CD4-positive, alpha-beta T cell treated with Interleukin-4 for 1 hour (primary cell): ENCODE results near the gene MTRF1L.

Experiments used
- DNase-seq, 2 donors: peaks; one replicate each; pipeline ENCODE4 v3.0.0-alpha.2; 2020 to 2022

The MTRF1L gene, protein sequence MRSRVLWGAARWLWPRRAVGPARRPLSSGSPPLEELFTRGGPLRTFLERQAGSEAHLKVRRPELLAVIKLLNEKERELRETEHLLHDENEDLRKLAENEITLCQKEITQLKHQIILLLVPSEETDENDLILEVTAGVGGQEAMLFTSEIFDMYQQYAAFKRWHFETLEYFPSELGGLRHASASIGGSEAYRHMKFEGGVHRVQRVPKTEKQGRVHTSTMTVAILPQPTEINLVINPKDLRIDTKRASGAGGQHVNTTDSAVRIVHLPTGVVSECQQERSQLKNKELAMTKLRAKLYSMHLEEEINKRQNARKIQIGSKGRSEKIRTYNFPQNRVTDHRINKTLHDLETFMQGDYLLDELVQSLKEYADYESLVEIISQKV

DNA sequence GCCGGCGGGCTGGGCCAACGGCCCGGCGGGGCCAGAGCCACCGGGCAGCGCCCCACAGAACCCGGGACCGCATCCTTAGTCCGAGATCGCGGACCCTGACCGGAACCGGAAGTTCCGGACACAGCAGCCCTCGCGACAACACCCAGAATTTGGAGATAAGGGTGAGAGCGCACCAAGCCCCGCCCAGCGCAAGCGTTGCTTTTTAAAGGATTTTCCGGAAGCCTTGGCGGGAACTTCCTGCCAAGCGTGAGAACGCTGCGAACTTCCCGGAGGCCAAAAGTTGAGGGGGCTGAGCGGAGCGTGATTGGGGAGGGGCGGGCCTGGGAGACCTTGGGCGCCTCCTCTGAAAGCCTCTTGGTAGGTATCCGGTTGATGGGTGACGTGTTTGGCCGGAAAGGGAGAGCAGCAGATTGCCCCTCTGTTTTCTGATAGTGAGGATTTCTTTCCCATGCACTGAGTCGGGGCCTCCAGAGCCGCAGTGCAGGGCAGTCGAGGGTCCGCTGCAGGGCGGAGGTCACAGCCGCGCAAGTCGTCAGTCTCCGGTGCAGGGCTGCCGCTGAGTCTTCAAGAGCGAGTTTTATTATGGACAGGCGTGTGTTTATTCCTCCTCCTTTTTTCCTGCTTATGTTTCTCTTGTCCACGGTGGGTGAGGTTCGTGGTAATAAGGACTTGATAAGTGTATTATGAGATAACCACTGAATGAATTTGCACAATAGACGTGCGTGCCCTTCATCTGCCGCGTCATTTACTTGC is at the start of gene MTRF1L:
Gene MTRF1L (minus strand): TSS at position 97 of the 753 bp plus-strand sequence. CDS start 24 bp downstream, at position 73.
- DNase-seq, result peak; percentile 89

DNA sequence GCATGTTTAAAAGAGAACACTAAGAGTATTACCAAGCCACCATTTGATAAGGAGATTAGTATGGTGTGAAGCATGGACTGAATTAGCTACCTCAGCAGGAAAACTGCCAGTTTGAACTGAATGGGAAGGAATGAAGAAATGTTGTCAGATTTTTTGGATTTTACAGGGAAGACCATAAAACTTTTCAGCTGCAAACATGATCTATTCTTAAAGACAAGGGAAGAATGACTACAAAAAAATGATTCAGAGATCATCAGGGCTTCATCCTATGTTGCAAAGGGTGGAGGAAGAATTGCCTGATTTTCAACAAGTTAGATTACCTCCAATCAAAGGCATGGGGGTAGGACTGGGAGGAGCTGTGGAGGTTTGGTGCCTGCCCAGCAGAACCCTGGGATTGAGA is 49.3 kb upstream of the MTRF1L start:
- DNase-seq, result no peak

DNA sequence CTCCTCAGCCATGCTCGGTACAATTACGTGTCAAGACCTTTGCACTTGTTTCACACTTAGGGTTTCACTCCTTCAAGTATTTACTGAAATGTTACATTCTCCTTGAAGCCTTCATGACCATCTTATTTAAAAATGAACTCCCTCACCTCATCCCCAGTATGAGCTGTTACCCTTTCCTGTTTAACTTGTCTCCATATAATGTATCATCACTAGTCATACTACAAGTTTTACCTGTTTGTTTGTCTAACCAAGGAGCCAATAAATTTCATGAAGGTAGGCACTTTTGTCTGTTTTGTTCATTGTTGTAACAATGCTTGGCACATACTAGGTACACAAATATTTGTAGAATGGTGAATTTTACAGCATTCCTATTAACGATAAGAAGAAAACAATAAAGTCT is 46.1 kb upstream of the MTRF1L start:
- DNase-seq, result no peak

DNA sequence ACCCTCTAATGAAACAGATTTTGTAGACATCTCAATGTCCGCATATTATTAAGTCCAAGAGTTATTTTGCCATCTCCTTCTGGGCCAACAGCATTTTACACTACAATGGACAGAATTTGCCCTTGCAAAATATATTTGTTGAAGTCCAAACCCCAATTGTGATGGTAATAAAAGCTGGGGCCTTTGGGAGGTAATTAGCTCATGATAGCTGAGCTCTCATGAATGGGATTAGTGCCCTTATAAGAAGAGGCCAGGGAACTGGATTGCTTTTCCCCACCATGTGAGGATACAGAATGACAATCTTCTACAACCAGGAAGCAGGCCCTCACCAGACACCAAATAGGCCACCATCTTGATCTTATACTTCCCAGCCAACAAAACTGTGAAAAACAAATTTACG is 44.9 kb upstream of the MTRF1L start:
- DNase-seq, result no peak

DNA sequence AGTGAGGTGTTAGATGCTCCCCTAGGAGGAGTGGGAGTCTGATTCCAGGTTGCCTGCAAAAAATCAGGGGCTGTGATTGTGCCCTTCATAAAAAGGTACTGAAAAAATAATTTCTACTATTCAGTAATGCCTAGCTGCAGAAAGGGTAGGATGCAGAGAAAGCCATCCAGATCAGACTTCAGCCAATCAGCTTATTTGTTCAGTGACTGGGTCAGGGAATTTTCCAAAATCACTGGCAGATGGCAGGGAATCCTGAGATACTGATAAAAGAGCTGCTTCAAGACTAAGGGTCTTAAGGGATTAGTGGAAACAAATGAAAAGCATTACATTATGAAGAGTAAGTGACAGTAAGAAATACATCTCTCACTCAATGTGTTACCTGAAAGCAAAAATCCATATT is 42.8 kb upstream of the MTRF1L start:
- DNase-seq, result no peak

DNA sequence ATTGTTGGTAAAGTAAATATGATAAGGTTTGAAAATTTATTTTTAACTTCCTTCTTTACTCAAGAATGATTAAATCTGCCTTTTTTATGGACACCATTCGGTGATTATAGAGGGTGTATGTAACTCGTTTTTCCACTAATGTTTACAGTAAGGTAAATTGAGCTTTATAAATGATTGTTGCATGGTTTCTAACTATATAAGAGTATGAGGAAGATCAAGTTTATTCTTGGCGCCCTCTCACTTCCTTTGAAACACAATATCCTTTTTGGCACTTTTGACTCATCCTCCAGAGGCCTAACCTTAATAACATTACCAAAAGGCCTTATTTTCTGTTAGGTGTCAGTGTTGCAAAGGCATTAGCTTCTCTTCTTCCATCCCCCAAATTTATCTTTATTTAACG is 41.8 kb upstream of the MTRF1L start:
- DNase-seq, result no peak

DNA sequence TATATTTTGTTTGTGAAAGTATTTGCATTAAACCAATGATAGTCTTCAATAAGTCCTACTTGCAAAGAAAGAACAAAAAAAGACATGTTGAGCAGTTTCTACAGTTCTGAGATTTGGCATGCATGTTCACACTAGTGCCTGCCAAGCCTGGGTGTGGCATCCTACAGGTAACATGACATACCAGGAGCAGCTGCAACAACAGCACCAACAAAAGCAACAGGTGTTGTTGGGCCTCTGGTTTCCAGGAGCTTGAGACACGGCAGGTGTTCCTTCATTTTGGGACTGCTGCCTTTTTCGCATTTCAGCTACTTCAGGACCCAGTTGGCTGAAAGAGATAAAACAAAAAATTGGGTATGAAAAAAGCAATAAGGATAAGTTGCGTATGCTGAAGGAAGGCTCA is 41.2 kb upstream of the MTRF1L start:
- no peak for DNase-seq

DNA sequence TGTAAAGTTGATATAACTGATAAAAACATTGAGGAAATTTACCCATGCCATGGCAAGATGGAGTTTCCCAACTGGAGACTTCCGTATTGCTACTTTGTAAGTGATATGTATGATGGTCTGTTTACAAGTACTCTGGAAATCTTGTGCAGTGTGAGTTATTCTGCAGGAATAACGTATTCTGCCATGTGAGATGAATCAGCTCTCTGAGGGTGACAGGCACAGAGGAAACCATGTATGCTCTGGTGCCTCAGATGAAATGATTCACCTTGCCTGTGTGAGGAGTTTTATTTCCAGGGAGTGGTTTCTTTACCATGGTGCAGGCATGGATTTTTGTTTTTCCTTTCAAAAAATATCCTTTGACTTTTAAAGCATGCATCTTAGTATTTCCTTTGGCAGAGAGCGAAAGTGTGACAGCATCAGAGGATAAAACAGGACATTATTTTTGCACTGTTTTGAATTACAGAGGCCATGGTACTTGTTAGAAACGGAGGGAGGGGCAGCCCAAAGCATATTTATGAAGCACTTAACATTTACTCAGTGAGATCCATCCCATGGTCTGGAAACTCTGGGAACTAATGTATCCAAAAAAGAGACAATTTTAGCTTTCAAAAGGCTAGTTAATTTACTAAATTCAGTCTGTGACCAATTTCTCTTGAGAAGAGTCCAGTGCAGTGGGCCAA is 36.0 kb upstream of the MTRF1L start:
- no peak for DNase-seq

DNA sequence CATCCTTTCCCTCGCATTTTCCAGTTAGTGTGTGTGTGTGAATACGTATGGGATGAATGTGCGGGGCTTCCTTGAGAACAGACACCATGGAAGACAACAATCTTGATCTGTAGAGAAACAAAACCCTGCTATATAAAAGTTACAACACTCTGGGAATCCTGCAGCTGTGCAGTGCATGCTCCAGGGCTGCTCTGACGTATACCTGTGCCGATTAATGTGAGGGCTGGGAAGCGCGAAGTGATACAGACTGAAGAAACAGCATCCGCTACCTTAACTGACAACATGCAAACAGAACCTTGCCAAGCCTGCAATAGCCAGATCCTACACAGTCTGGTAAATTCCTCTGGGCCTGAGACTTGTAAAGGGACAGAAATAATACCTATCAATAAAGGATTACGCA is 31.6 kb upstream of the MTRF1L start:
- no peak for DNase-seq

DNA sequence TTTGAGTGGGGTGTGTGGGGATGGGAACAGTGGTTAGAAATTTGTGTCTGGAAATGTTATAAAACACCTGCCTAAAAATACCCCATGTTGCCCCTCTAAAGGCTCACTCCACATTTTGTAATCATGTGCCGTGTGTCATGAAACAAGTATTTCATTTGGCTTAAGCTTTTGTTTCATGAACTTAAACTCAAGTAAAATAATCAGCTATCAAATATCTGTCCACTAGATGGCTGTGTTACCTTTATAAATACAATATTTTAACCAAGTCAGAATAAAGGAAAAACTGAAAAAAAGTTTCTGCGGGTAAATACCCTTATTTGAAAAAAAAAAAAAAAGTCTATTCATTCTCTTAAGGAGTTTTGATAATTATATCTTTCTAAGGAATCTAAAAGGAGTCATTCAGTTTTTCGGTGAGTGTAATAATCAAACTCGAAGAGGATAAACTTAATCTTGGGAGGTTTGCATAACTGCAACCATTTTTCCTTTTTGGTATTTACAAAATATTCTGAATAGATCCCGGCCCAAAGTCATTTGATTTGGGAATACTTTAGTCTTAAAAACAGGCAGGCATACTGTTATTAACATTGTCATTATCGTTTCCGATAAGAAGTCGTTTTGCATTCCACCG is 29.9 kb upstream of the MTRF1L start:
- peak in 1 of 2 donors; percentile 6 for DNase-seq

DNA sequence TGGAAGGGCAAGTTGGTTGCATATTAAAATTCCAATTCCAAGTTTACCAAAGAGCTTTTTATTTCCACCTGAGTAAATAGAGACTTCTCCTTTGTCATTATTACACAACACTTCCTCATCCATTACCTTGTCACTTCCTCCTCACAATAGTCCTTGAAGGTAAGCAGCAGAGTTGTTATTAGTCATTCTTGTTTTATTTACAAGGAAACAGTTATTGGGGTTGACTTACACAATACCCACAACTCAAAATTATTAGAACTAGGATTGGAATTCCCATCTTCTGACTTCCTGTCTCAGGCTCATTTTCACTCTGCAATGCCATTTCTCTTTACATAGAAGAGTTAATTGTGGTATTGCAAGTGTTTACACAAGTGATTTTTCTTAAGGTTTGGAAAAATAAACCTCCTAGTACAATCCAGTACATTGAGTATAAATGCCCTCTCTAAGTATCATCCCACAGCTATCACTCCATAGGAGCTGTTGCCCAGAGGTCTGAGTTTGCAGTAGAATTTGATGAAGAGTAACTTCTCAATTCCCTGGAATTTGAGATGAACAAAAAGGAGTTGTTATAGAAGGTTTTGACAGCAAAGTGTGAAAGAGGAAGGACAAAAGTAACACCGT is 28.9 kb upstream of the MTRF1L start:
- no peak for DNase-seq

DNA sequence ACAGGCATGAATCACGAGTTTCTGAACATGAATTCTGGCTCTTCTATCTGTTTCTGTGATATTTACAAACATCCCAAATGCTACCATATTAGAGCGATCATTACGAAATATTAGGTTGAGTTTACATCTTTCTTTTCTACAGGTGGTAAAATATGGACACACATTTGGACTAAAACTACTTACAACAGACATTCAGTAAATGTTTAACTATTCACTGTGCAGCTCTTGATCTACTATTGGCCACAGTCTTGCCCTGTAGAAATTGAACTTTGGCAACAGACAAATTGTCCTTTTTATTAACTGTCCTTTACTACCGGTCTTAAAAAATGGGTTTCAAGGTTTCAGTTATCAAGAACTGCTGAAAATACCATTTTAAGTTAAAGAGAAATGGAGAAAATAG is 26.5 kb upstream of the MTRF1L start:
- no peak for DNase-seq

DNA sequence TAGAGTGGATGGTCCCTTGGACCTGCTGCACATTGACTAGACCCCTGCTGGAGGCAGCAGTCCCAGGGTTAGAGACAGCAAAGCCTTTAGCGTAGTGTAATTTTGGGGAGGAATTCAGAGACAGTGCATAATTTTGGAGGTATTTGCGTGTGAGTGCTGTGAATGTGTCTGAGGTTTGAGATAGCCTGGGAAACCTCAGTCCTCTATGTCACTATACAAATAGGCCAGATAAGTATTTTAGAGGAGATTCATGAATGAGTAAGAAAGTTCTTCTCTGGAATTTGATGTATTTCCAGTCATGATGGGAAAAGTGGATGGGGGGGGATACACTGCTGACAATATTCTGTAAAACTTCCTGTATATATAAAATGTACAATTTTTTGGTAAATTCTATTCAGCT is 25.8 kb upstream of the MTRF1L start:
- DNase-seq, result no peak

DNA sequence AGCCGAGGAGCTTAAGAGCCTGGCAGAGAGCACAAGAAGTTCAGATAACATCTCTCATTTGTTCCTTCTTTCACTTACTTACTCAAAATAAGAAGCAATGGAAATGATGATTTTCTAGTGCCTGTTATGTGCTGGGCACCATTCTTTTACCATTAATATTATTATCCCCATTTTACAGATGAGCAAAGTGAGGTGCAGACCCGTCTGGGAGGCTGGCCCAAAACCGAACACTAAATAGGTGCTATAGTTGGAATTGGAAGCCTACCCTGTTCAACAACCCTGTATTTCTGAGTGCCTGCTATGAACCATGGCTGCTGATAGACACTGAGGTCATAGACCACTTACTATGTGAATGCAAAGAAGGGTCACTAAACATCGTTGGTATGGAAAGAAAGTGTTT is 25.0 kb upstream of the MTRF1L start:
- DNase-seq, result no peak

DNA sequence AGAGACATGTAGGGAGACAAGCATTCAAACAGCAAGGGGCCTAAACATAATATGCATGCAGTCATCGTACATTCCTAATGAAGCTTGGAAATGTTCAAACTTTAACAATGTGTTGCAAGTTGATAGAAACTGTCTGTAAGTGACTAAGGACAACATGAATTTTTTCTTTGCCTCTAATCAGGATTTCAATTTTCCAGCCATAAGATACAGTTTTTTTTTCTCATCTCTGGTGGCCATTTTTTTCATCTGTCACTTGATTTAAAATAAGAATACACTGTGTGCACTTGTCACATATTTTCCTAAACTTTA is 22.2 kb upstream of the MTRF1L start:
- DNase-seq, result no peak

DNA sequence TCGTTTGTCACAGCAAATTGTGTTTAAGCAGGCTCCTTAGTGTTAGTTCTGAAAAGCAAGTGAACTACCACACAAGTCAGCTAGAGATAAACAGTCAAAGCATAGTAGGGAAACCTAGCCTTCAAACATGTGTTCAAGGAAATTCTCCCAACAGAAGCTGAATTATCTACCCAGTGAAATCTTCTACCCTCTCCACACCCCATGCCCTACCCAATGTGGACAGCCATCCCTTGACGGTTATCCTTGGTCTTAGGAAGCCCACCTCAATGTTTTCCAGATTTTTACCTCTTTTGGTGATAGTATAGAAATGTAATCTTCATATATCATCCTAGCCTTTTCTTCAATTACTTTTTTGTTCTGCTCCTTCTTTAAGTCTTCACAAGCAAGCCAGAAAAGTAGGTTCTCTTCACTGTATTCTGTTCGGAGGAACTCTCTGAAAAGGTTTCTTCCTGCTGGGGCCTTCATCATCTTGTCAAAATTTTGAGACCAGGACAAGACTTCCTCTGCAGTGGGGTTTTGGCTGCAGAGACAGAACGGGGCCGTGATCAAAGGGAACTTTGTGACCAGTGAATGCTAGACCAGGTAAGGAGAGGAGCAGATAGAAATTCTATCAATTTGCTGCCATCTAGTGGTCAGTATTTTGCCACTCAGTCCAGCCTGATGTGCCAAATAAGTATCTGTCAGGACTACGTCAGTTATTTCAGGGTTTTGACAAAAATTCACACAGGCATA is 21.6 kb upstream of the MTRF1L start:
- peak; percentile 41 to 71 for DNase-seq

DNA sequence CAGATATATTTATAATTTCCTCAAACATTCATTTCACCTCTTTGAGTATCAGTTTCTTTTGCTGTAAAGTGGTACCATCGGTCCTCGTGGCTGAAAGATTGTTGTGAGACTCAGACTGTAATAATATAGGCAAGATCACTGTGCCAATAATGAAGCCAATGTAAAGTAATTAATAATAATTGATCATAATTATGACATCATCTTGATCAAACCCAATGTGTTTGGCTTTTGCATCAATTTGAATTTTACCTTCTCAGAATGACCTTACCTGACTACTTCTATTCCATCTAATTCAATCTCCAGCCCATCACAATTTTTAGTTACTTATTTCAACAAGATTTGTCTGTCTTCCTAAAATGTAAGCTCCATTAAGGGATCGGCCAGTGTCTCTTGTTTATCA is 15.8 kb upstream of the MTRF1L start:
- DNase-seq, result no peak

DNA sequence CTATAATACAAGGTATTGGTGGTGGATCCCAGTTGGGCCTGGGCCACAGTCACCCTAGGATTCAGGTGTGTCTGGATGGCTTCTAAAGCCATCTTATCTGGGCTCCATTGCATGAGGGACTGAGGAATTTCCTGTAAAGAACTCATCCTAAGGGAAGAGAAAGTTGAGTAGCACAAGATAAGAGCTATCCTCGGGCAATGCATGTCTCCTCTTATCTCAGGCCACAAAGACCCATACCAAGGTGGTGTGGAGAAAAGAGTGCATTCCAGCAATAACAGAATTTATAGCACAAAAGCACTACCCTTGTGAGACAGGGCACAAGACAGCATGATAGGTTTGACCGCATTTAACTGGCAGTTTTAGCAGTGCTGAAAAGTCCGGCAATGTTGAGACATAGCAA is 14.3 kb upstream of the MTRF1L start:
- DNase-seq, result no peak

DNA sequence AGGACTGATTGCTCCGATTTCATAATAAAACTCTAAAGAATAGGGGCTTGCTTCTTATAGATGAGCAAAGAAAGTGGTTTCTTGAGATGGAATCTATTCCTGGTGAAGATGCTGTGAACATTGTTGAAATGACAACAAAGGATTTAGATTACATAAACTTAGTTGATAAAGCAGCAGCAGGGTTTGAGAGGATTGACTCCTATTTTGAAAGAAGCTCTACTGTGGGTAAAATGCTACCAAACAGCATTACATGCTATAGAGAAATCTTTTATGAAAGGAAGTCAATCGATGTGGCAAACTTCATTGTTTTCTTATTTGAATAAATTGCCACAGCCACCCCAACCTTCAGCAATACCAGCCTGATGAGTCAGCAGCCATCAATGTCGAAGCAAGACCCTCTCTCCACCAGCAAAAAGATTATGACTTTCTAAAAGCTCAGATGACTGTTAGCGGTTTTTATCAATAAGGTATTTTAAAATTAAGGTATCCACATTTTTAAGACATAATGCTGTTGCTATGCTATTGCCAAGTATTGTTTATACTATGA is 12.7 kb upstream of the MTRF1L start:
- no peak for DNase-seq

DNA sequence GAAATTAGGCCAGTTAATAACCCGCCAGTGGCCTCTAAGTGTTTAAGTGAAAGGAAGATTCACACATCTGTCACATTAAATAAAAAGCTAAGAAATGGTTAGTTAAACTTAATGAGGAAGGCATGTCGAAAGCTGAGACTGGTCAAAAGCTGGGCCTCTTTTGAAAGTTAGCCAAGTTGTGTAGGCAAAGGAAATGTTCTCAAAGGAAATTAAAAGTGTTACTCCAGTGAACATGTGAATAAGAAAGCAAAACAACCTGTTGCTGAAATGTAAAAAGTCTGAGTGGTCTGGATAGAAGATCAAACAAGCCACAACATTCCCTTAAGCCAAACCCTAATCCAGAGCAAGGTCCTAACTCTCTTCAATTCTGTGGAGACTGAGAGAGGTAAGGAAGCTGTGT is 10.9 kb upstream of the MTRF1L start:
- DNase-seq, result no peak

DNA sequence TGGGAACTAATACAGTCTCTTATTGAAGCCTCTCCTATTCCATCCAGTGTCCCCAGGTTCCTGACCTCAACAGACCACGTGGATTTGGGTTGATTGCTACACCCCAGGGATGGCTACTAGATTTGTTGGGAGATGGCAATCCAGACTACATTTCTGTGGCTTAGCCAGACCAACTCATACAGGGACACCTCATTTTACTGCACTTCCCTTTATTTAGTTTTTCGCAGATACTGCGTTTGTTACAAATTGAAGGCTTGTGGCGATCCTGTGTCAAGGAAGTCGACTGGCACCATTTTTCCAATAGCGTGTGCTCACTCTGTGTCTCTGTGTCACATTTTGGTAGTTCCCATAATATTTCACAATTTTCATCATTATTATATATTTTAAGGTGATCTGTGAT is 10.3 kb upstream of the MTRF1L start:
- no peak for DNase-seq

DNA sequence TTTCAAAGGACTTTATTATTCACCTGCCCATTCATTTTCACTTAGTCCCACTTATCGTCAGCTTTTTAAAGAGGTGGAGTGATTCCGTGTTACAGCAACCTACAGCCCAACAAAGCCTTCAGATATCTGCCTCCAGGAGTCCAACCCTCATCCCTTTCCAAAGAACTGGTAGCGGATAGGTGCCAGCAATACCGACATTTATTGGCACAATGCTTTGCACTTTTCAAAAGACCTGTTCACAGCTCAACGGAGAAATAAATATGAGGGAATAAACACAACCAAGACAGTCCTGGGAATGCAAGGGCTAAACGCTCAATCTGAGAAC is 819 bp upstream of the MTRF1L start:
- DNase-seq, result peak in 1 of 2 donors; percentile 28
